Activated T-helper 1 cell treated with Interleukin-2 at 50 U/mL for 16 hours (primary cell): Measurements from ENCODE around the gene CDC42EP5.
"Not testable (repeated sequence)": the region's sequence is repeated elsewhere in the genome, so short reads cannot be mapped to it uniquely, and the experiment has no call there.

ENCODE experiments used
- DNase-seq: peaks from one replicate; pipeline ENCODE4 v3.0.0-alpha.2; 2020; ENCODE audit warnings: low read depth

Gene CDC42EP5

GRCh38 chr19:54473071-54473891 is at the start of gene CDC42EP5:
Gene CDC42EP5 (minus strand): TSS chr19:54473296. CDS start chr19:54465547, 7,749 bp downstream.
- DNase-seq, result no peak

DNA sequence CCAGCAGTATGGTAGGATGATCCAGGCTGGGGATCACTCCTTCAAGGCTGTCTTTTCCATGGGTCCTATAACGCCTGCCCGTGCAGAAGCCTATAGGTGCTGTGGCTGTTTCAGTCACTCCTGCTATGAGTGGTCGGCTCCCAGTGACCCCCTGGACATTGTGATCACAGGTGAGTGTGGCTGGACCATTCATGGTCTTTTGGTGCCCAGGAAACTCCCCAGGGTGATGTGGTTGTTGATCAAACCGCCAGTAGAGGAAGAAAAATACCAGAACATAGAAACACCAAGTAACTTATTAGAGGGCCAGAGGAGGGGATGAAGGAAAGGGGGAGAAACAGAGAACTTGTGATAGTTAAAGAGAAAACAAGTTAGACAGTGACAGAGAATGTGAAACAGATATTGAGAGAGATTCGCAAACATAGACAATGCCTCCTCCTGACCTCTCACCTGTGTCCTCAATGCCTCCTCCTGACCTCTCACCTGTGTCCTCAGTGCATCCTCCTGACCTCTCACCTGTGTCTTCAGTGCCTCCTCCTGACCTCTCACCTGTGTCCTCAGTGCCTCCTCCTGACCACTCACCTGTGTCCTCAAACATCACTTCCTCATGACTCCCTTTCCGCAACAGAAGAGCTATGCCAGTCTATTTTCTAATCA is 48.9 kb upstream of the CDC42EP5 start:
- no peak for DNase-seq

DNA sequence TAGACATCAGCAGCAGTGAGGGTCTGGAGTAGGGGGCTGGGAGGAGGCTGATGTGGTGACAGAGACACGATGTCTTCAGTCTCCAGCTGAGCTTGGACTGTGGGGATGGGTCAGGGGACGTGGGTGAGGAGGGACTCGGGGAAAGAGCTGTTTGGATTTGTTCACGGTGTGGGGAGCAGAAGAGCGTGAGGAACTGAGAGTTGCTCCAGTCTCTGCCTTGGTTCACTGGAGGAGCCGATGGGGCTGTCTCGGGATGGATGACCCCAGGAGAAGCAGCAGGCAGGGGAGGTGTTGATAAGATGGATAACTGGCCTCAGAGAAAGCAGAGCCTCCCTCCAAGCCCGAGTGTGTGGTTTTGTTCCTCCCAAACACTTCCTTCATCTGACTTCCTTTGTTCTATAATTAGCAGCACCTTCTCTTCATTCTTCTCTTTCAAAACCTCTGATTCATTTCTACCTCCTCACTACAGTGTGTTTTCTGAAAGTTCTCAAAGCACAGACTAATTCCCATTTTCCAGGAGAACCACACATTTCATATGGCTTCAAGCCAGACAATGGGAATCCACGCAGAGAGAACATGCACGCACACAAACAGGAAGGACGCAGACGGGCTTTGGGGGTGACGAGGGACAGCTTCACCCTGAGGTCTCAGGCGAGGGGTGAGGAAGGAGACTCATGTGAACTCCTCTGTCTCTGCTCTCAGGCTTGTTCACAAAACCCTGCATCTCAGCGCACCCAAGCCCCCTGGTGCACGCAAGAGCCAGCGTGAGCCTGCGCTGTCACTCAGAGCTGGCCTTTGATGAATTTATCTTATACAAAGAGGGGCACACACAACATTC is 48.1 kb upstream of the CDC42EP5 start:
- no peak for DNase-seq

GRCh38 chr19:54518844-54519243 is 45.7 kb upstream of the CDC42EP5 start:
- DNase-seq, result no peak

- DNase-seq, result no peak
These were observed 44.4 kb upstream of the CDC42EP5 start for GRCh38 chr19:54517483-54517882.

GRCh38 chr19:54515156-54515555 is 42.1 kb upstream of the CDC42EP5 start:
- no peak for DNase-seq

GRCh38 chr19:54509200-54509940 is 36.3 kb upstream of the CDC42EP5 start:
- DNase-seq, result not testable (repeated sequence)

DNA sequence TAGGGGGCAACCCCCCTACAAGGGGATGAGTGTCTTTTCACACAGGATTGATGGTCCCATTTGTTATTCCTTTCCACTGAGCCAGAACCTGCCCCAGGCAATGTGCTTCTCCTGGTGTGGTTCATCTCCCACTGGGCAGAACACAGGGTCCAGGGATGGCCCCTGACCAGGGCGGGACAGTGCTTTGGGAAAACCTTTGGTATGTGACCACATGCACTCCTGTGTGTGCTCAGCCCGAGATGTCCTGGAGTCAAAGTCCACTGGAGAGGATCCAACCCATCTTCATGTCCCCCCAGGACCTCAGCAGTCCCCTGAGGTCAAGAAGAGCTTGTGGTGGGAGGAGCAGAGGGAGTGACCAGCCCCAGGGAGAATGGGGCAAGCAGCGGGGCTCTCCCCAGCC is 35.4 kb upstream of the CDC42EP5 start:
- DNase-seq, result not testable (repeated sequence)

- no peak for DNase-seq
These were observed 34.7 kb upstream of the CDC42EP5 start for GRCh38 chr19:54507824-54508223.

GRCh38 chr19:54507038-54507717 is 34.1 kb upstream of the CDC42EP5 start:
- DNase-seq, result not testable (repeated sequence)

GRCh38 chr19:54506079-54506478 is 33.0 kb upstream of the CDC42EP5 start:
- DNase-seq, result no peak

GRCh38 chr19:54505542-54505941 is 32.4 kb upstream of the CDC42EP5 start:
- DNase-seq, result not testable (repeated sequence)

DNA sequence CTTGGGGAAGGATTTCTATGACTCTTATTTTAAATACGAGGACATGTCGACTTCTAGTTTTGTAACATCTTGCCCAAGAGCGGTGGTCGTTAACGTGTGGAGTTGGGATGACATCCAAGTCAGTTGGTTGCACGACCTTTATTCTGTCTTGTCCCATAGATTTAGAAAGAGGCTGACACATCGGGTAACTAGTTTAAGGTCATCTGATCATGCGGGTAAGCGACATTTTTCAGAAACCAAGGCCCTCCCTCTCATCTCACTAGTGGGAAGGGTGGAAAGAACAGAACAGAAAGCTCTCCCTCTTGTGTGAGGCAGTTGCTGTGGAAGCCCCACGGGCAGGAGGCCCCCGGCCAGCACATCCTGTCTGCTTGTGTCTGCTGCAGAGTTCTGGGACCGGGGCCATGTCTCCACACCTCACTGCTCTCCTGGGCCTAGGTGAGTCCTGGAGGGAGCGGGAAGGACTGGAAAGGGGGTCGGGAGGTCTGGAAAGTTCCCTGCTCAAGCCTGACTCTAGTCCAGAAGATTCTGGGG is 29.5 kb upstream of the CDC42EP5 start, which contains the start of gene LAIR2:
Gene LAIR2, plus strand, starts transcription at position 314 of the 531 bp plus-strand sequence. Its CDS starts 88 bp downstream, at position 402.
- no peak for DNase-seq

DNA sequence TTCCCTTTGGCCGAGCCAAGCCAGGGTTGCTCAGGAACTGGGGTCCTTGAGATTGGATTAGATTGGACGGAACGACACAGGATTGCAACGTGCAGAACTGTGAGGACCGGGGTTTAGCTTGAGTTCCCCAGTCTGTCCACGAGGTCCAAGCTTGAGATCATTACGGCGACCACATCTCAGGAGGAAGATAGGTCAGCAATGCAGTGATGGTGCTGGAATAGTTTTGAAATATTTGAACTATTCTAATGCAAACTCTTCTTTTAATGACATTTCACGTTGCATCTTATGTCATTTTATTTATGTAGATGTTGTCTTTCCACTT is 25.3 kb upstream of the CDC42EP5 start:
- not testable (repeated sequence) for DNase-seq

DNA sequence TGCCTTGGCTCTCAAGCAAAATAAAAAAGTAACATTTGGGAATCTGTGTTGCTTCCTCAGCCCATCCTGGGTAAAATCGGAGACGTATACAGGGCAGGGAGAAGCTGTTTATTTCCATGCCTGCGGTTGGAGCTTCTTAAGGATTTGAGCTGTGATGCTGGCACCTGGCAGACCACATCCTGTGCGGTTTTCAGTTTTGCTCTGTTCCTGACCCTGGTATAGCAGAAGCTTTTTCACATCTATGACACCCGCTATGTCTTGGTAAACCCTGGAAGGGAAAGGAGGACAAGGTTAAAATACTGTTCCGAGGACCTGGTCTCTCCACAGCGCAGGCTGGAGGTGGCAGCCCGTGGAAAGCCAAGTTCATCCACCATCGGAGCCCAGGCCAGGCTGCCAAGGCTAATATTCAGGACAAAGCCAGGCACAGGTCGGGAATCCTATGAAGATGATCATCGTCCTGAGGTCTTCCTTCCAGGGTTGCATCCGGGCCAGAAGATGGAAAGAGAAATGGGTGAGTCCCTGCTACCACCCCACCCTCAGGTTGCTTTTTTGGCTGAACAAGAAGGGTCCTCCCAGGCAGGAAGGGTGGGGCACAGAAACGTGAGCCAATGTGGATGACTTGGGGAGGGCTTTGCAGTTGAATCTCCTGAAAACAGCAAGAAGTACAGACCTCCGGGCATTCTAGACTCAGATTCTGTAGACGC is 24.8 kb upstream of the CDC42EP5 start:
- DNase-seq, result not testable (repeated sequence)

GRCh38 chr19:54495284-54495683 is 22.2 kb upstream of the CDC42EP5 start:
- not testable (repeated sequence) for DNase-seq

DNA sequence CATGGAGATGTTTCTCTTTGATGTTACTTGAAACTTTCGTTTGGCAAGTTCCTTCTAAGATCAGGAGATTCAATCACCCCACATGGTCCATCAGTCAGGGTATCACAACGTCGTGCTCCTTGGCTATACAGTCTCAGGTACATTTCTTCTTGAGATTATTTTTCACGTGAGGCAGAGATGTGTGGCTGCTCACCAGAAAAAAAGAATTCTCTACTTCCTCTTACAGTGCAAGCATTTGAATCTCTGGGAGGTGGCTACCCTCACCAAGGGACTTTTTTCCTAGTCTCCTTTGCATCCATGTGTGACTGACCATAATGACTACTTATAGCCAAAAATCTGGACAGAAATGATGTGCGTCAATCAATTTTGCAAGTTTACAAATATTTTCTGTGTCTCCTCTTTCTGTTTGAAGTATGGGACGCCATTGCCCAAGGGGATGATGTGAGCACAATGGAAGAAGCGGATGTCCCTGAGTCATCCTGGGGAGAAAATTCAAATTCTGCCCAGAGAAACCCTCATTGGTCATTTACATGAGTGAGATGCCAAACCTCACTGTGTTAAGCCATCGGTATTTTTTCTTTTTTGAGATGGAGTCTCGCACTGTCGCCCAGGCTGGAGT is 21.0 kb upstream of the CDC42EP5 start:
- DNase-seq, result no peak

GRCh38 chr19:54493056-54493455 is 20.0 kb upstream of the CDC42EP5 start:
- DNase-seq, result not testable (repeated sequence)

GRCh38 chr19:54492568-54492967 is 19.5 kb upstream of the CDC42EP5 start:
- no peak for DNase-seq

DNA sequence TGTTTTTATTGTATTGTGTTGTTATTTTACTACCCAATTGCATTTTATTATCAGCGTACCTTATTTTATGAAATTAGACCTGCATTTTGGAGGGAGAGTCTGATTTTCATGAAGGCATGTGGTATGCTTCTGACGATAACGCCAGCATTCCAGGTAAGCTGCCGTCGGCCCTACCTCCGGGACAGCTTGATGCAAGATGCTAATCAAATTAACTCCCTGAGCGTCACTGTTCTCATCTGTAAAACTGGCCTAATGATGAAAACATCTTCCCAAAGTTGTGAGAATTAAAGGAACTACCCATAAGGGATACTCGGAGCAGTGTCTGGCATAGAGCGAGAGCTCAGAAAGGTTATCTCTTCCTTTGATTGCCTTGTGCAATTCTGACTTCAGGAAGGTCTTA is 16.7 kb upstream of the CDC42EP5 start:
- DNase-seq, result no peak
